Measurements from ENCODE around the gene MGLL.

Gene MGLL

GRCh38 chr3:127857333-127857732 lies 35.0 kb upstream of the MGLL start:
- Histone ChIP-seq H3K79me2 (ENCODE audit: low read length) (no peaks in the 10 kb centered on the region), H3K9ac (ENCODE audit: low read length) (no peak overlapping the region), H3K27me3 (replicated peaks; ENCODE audit: insufficient read depth, low read length) (no peaks in the 10 kb centered on the region), H3K4me2 (ENCODE audit: low read depth, low read length) (no peak overlapping the region), H3K9me2 (replicated peaks; ENCODE audit: insufficient read depth, low read length) (no peaks in the 10 kb centered on the region), H3K9me3 (replicated peaks; ENCODE audit: insufficient read depth, low read length) (no peaks in the 10 kb centered on the region), H2AFZ (ENCODE audit: low read length) (no peak overlapping the region), H3K27ac (ENCODE audit: low read length) (no peak overlapping the region), H3K36me3 (replicated peaks; ENCODE audit: insufficient read depth, low read length) (no peaks in the 10 kb centered on the region), H3K4me1 (ENCODE audit: low read length) (no peaks in the 10 kb centered on the region), H4K20me1 (ENCODE audit: insufficient read depth, low read length) (no peaks in the 10 kb centered on the region), H3F3A (ENCODE audit: insufficient read depth, low read length) (no peaks in the 10 kb centered on the region), H3K4me3 (ENCODE audit: low read length) (no peak overlapping the region)
- TF ChIP-seq CTCF (IDR thresholded peaks at IDR 0.05; ENCODE audit: low read length) (no peak), EZH2phosphoT487 (IDR thresholded peaks at IDR 0.05; ENCODE audit: low read length) (no peak), EZH2 (optimal IDR thresholded peaks at IDR 0.05; ENCODE audit: low read depth, low read length) (no peak)
- DNase-seq: no peak

GRCh38 chr3:127856801-127857200 lies 34.5 kb upstream of the MGLL start:
- H3K4me1 ChIP-seq (ENCODE audit: low read length): no peaks in the 10 kb centered on the region
- H3K79me2 ChIP-seq (ENCODE audit: low read length): no peaks in the 10 kb centered on the region
- no peak for TF ChIP-seq CTCF (IDR thresholded peaks at IDR 0.05; ENCODE audit: low read length)
- no peak for TF ChIP-seq EZH2 (optimal IDR thresholded peaks at IDR 0.05; ENCODE audit: low read depth, low read length)
- TF ChIP-seq EZH2phosphoT487 (IDR thresholded peaks at IDR 0.05; ENCODE audit: low read length): no peak
- no peaks in the 10 kb centered on the region for H3K27me3 ChIP-seq (replicated peaks; ENCODE audit: insufficient read depth, low read length)
- H4K20me1 ChIP-seq (ENCODE audit: insufficient read depth, low read length): no peaks in the 10 kb centered on the region
- no peak overlapping the region for H3K4me3 ChIP-seq (ENCODE audit: low read length)
- no peak for DNase-seq
- no peak overlapping the region for H3K9ac ChIP-seq (ENCODE audit: low read length)
- H3K9me3 ChIP-seq (replicated peaks; ENCODE audit: insufficient read depth, low read length): no peaks in the 10 kb centered on the region
- H3K36me3 ChIP-seq (replicated peaks; ENCODE audit: insufficient read depth, low read length): no peaks in the 10 kb centered on the region
- no peak overlapping the region for H3K27ac ChIP-seq (ENCODE audit: low read length)
- H3F3A ChIP-seq (ENCODE audit: insufficient read depth, low read length): no peaks in the 10 kb centered on the region
- no peaks in the 10 kb centered on the region for H3K9me2 ChIP-seq (replicated peaks; ENCODE audit: insufficient read depth, low read length)
- H2AFZ ChIP-seq (ENCODE audit: low read length): no peak overlapping the region
- H3K4me2 ChIP-seq (ENCODE audit: low read depth, low read length): no peak overlapping the region

- Histone ChIP-seq H3K36me3 (replicated peaks; ENCODE audit: insufficient read depth, low read length) (no peaks in the 10 kb centered on the region), H3K27me3 (replicated peaks; ENCODE audit: insufficient read depth, low read length) (no peaks in the 10 kb centered on the region), H3K9ac (ENCODE audit: low read length) (no peak overlapping the region), H3F3A (ENCODE audit: insufficient read depth, low read length) (no peaks in the 10 kb centered on the region), H2AFZ (ENCODE audit: low read length) (no peak overlapping the region), H3K27ac (ENCODE audit: low read length) (no peak overlapping the region), H3K79me2 (ENCODE audit: low read length) (no peaks in the 10 kb centered on the region), H3K4me1 (ENCODE audit: low read length) (no peaks in the 10 kb centered on the region), H3K4me3 (ENCODE audit: low read length) (no peak overlapping the region), H3K9me2 (replicated peaks; ENCODE audit: insufficient read depth, low read length) (no peaks in the 10 kb centered on the region), H3K4me2 (ENCODE audit: low read depth, low read length) (no peak overlapping the region), H3K9me3 (replicated peaks; ENCODE audit: insufficient read depth, low read length) (no peaks in the 10 kb centered on the region), H4K20me1 (ENCODE audit: insufficient read depth, low read length) (no peaks in the 10 kb centered on the region)
- DNase-seq: no peak
- no peak for TF ChIP-seq CTCF (IDR thresholded peaks at IDR 0.05; ENCODE audit: low read length)
- TF ChIP-seq EZH2phosphoT487 (IDR thresholded peaks at IDR 0.05; ENCODE audit: low read length): no peak
Observed at GRCh38 chr3:127855246-127855645, 32.9 kb upstream of the MGLL start.

Data from MM.1S (cell line).